HG03354 (cell line): ENCODE data around the gene MEP1A.

Experiments
- ATAC-seq: cut with Tn5 transposase; IDR thresholded peaks from one replicate; pipeline ENCODE4 v1.9.1; 2021; ENCODE audit warnings: mild to moderate bottlenecking; ENCODE audit not compliant: unreplicated experiment, poor library complexity, severe bottlenecking

MEP1A gene

GRCh38 chr6:46888578-46888977 is 95.4 kb downstream of the MEP1A start:
- no peak for ATAC-seq
